Psoas muscle (tissue), 8 donors: ENCODE data around the gene HLA-DMA. TPM values are rescaled to one million over a fixed set of nuclear protein-coding genes. Genes with fewer than 3 reads are reported as not detected.

Experiments
- ATAC-seq, 4 donors: fragments of 200-7000 bp; cut with Tn5 transposase; one replicate each; pipeline ENCODE4 v1.9.1; 2020; ENCODE audit warnings: moderate library complexity in 3 of 4, mild to moderate bottlenecking in 2 of 4
- DNase-seq, 2 donors: peaks; one replicate each; pipeline ENCODE4 v3.0.0-alpha.2; 2020
- H3K27ac ChIP-seq: fragments of 200-600 bp; one replicate; pipeline ENCODE4 v1.8.0; 2022
- H3K27me3 ChIP-seq, 3 donors: fragments of 200-600 bp in 1 of 3; one replicate each; pipeline versions ENCODE4 v1.6.1 to v1.8.0; 2013 to 2022; ENCODE audit warnings: low read length in 2 of 3, mild to moderate bottlenecking in 2 of 3, moderate library complexity in 1 of 3; ENCODE audit not compliant: insufficient read depth in 3 of 3
- H3K36me3 ChIP-seq, 2 donors: fragments of 200-600 bp in 1 of 2; one replicate each; pipeline versions ENCODE4 v1.6.1 to v1.8.0; 2013 to 2022; ENCODE audit warnings: low read depth in 1 of 2, mild to moderate bottlenecking in 1 of 2, moderate library complexity in 1 of 2; ENCODE audit not compliant: insufficient read depth in 1 of 2
- H3K4me1 ChIP-seq: fragments of 200-600 bp; one replicate; pipeline ENCODE4 v1.8.0; 2022
- H3K4me3 ChIP-seq: fragments of 200-600 bp; one replicate; pipeline ENCODE4 v1.8.0; 2022; ENCODE audit warnings: mild to moderate bottlenecking
- H3K9me3 ChIP-seq: fragments of 200-600 bp; one replicate; pipeline ENCODE4 v1.8.0; 2022
- WGBS, 3 donors: extraction: QIAGEN DNeasy Blood & Tissue Kit; methylation state at CpG; one replicate each; pipeline versions ENCODE4 v1.1.6 to v1.1.7; 2013; 5-methylcytosine and 5-hydroxymethylcytosine counted together
- intact Hi-C, 2 donors: fragments of 100-400 bp; cut with DNase I; formaldehyde crosslinking; loops; one replicate each; pipeline versions ENCODE4 v1.11.0 to v1.14.2; 2022
- polyA plus RNA-seq, 3 donors: library from polyadenylated mRNA; stranded (reverse); fragments of 200-250 nt; gene quantifications; one replicate each; pipeline ENCODE4 v1.2.3, GENCODE V29; 2013
- total RNA-seq, 4 donors: library from RNA; stranded (reverse); fragmentation: NEBNext Ultra II Directional in 2 of 4; extraction: Animal tissue kit (Norgen Biotek cat#: 25700) in 2 of 4; gene quantifications; one replicate each; pipeline versions ENCODE4 v1.2.1 to v1.2.4, GENCODE V29; 2021 to 2023
- TF ChIP-seq, protein P1 (sequence below): fragments of 200-600 bp; IDR thresholded peaks from one replicate; pipeline ENCODE4 v1.8.0; 2022; ENCODE audit warnings: antibody characterized with exemption
- donor health status: healthy with polysubstance abuse.
- donor health status: DM: no; HTN: no; CAD: no; lungs with moderate emphysema.
- donor health status: Bipolar disorder and iron deficiency.
- donor health status: healthy.
- donor health status: DM: yes; HTN: yes; CAD: no.
- donor health status: DM: no; HTN: no; CAD: no.
- donor health status: DM: no; HTN: no; CAD: no.
- donor health status: DM: yes; HTN: yes; CAD: no.

Gene HLA-DMA
- total and polyA plus RNA-seq, 7 donors, result 3.2 to 12.0 (median 7.3) TPM

- peak overlapping the region; percentile 79 for H3K4me3 ChIP-seq
- H3K9me3 ChIP-seq, result no peaks in the 10 kb centered on the region
- DNase-seq, result peak in 1 of 2 donors; percentile 31
- TF ChIP-seq, protein P1, sequence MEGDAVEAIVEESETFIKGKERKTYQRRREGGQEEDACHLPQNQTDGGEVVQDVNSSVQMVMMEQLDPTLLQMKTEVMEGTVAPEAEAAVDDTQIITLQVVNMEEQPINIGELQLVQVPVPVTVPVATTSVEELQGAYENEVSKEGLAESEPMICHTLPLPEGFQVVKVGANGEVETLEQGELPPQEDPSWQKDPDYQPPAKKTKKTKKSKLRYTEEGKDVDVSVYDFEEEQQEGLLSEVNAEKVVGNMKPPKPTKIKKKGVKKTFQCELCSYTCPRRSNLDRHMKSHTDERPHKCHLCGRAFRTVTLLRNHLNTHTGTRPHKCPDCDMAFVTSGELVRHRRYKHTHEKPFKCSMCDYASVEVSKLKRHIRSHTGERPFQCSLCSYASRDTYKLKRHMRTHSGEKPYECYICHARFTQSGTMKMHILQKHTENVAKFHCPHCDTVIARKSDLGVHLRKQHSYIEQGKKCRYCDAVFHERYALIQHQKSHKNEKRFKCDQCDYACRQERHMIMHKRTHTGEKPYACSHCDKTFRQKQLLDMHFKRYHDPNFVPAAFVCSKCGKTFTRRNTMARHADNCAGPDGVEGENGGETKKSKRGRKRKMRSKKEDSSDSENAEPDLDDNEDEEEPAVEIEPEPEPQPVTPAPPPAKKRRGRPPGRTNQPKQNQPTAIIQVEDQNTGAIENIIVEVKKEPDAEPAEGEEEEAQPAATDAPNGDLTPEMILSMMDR, result no peak
- peaks cover 26% of the 10 kb centered on the region for H3K4me1 ChIP-seq
- peaks cover 22 to 63% of the 10 kb centered on the region in 2 donors for H3K36me3 ChIP-seq
- no peaks in the 10 kb centered on the region for H3K27me3 ChIP-seq
- WGBS, 3 donors, result 0 to 1% (median 1%) methylated on average over 23 of the region's 23 CpGs
- ATAC-seq, result no peak
- intact Hi-C loops, result loop anchor here (5.0 to 10.0 kb wide), 2 partner anchors 229 to 1159 kb away; partner anchors contain the start of genes HSD17B8 (in 1 of the 2), HSPA1A (in 1 of the 2), HSPA1L (in 1 of the 2) and RXRB (in 1 of the 2)
- peak overlapping the region; percentile 100 for H3K27ac ChIP-seq
These were observed 20.5 kb upstream of the HLA-DMA start for GRCh38 chr6:32973144-32974015.

DNA sequence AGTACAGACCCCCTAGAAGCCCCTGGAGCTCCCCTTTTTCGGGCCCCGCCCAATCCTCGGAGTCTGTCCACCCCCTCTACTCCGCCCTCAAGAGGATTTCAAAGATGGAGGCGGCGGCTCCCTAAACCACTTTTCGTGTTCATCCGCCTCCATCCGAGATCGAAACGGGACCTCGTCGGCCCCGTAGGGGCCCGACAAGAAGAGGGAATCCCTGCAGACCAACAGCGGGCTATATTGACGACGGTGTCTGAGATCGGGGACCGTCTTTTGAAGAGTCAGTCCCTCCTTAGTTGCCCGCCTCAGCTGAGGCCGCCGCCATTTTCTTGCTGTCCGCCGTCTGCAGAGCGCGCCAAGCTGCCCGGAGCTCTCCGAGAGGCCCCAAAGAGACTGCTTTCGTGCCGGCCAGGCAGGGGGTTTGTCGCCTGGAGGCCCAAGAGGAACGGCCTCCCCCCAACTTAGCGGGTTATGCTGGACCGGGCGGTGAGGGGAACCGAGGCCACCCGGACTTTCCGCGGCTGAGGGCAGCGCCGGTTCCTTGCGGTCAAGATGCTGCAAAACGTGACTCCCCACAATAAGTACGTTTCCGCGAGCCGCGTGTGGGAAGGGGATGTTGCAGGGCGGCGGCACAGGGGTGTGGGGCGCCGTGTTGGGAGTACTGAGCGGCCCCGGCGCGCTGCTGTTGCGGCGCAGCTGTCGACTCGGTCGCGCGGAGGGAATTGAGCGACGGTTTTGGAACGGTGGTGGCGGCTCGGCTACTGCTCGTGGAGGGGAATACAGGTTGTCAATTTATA is 19.7 kb upstream of the HLA-DMA start:
- 0% methylated on average over 69 to 70 of the region's 70 CpGs for WGBS, 3 donors
- TF ChIP-seq, protein P1, result no peak
- ATAC-seq, result peak in 2 of 4 donors; percentile 0 to 1
- Histone ChIP-seq H3K4me1 (peaks cover 26% of the 10 kb centered on the region), H3K27ac (peak overlapping the region; percentile 100), H3K4me3 (peak overlapping the region; percentile 79), H3K27me3 (no peaks in the 10 kb centered on the region), H3K36me3 (peaks cover 22 to 54% of the 10 kb centered on the region in 2 donors), H3K9me3 (no peaks in the 10 kb centered on the region)
- intact Hi-C loops, result loop anchor here (5.0 to 10.0 kb wide), 2 partner anchors 230 to 1158 kb away; partner anchors contain the start of genes HSD17B8 (in 1 of the 2), HSPA1A (in 1 of the 2), HSPA1L (in 1 of the 2) and RXRB (in 1 of the 2)
- DNase-seq, result peak in 1 of 2 donors; percentile 46

DNA sequence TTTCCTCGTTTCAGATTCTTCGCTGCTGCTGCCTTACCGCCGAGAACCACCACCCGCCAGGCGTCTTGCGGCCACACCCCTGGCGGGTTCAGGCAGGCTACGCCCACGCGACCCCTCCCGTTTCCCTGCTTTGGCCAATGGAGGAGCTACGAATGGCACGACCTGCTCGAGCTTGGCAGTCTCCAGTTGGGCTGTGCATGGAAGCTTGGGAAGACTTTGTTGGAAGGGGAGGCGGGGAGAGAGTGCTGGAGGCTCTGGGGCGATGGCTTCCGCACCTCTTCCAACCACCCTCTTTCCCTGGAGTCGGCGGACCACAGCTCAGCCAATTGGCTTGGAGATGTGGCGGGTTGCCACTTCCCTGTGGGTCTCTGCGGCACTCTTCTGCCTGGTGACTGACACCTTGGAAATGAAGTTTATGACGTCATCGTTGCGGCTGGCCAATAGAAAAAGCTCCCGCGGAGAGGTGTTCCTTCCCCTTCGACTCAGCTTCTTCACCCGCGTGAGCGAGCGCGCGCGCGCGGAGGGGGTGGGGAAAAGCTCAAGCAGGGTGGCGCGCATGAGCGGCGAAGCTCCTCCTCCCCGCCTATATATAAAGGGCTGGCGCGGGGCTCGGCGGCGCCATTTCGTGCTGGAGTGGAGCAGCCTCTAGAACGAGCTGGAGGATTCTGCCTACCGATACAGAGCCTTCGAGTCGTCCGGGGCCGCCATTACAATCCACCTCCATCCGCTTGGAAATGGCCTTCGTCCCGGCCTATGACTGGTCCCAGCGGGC is 18.9 kb upstream of the HLA-DMA start:
- TF ChIP-seq, protein P1, result no peak
- Histone ChIP-seq H3K27ac (peak overlapping the region; percentile 100), H3K4me1 (peaks cover 25% of the 10 kb centered on the region), H3K9me3 (no peaks in the 10 kb centered on the region), H3K36me3 (peaks cover 19 to 47% of the 10 kb centered on the region in 2 donors), H3K4me3 (peak overlapping the region; percentile 79), H3K27me3 (no peaks in the 10 kb centered on the region)
- ATAC-seq (peak; percentile 54 to 65 (median 60)), DNase-seq (peak; percentile 99 to 100)
- 0 to 1% (median 0%) methylated on average over 50 to 58 of the region's 58 CpGs for WGBS, 3 donors
- intact Hi-C loops, result loop anchor here (5.0 to 10.0 kb wide), 2 partner anchors 231 to 1157 kb away; partner anchors contain the start of genes HSD17B8 (in 1 of the 2), HSPA1A (in 1 of the 2), HSPA1L (in 1 of the 2) and RXRB (in 1 of the 2)

DNA sequence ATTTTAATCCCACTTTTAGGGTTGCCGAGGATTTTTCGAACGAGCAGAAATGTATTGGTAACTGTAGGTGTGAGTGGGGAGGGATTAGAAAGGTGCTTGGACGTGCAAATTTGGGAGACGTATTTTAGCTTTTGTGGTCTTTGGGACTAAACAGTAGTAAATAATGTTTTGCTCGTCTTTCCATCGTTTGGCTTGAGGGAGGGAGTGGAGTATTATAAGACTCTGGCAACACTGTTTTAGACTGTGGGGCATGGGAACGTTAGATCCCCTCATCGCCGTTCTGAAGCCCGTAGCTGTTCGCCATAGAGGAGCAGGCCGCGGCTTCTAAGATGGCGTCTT is 18.3 kb upstream of the HLA-DMA start:
- ATAC-seq, result no peak
- DNase-seq, result no peak
- Histone ChIP-seq H3K27me3 (no peaks in the 10 kb centered on the region), H3K4me1 (peaks cover 25% of the 10 kb centered on the region), H3K4me3 (peak overlapping the region; percentile 79), H3K27ac (peak overlapping the region; percentile 100), H3K9me3 (no peaks in the 10 kb centered on the region), H3K36me3 (peaks cover 13 to 41% of the 10 kb centered on the region in 2 donors)
- TF ChIP-seq, protein P1, result no peak
- 0% methylated on average over 15 of the region's 15 CpGs for WGBS, 3 donors
- intact Hi-C loops, result loop anchor here (5.0 to 10.0 kb wide), 2 partner anchors 231 to 1156 kb away; partner anchors contain the start of genes HSD17B8 (in 1 of the 2), HSPA1A (in 1 of the 2), HSPA1L (in 1 of the 2) and RXRB (in 1 of the 2)
